GM20000 (cell line): ENCODE measurements around the gene PRPS1.
"Not testable (repeated sequence)": the region's sequence is repeated elsewhere in the genome, so short reads cannot be mapped to it uniquely, and the experiment has no call there.

ENCODE experiments used
- DNase-seq: peaks from one replicate; pipeline ENCODE4 v3.0.0; 2012; ENCODE audit warnings: low spot score
- CTCF ChIP-seq: IDR thresholded peaks from 2 replicates; pipeline ENCODE4 v1.5.1; 2012; ENCODE audit warnings: mild to moderate bottlenecking, control low read depth; ENCODE audit errors: extremely low read depth, missing control alignments

The PRPS1 gene

GRCh38 chrX:107658660-107659059, 30.4 kb downstream of the PRPS1 start:
- no peak for DNase-seq
- TF ChIP-seq CTCF, result no peak

DNA sequence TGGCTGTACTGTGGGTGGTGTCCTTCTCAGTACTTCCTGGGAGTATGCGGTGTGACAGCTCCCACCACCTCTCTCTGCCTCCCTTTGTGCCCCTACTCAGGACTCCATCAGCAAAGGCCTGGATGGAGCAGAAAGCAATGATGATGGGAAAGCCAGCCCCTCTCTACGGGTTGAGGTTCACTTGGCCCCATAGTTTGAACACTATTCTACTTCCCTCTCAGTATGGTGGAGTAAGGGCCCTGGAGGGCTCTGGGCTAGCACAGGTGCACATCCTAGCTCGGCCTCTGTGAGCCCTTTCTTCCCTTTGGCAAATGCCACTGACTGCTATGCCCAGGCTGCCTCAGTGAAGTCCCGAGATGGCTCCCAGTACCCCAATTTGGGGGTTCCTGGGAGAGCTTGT, 31.0 kb downstream of the PRPS1 start:
- DNase-seq, result no peak
- TF ChIP-seq CTCF, result no peak

GRCh38 chrX:107659768-107660167, 31.5 kb downstream of the PRPS1 start:
- peak; percentile 52 for TF ChIP-seq CTCF
- DNase-seq, result no peak

DNA sequence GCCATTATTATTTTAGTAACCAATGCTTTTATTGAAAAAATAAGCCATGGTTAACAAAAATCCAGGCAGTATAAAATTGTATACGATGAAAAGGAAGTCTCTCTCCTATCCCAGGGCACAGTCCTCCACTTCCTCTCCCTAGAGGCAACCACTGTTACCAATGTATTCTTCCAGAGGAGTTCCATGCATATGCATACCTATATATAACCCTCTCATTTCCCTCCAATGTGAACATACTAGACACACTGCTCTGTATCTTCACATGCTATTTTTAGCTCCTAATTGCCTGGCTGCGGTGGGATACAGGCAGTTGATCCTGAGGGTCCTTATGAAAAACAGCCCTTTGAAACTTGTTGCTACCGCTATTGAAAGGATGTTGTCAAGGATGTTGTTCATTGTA, 33.8 kb downstream of the PRPS1 start:
- TF ChIP-seq CTCF, result no peak
- DNase-seq, result no peak

DNA sequence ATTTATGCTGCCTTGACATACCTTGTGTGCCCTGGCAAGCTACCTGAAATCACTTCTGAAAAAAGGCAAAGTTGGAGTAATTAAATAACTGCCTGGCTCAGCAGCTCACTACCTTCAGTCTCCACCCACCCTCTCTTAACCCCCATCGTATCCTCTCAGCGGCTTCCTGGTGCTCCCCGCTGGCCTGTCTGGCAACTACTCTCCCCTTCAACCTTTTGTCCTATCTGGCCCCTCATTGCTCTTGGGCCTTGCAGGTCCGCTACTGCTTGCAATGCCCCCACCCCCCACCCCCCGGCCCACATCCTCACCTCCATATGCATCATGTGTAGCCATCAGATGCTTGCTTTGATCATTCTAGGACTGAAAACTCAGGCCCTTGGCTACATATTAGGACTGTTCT, 34.5 kb downstream of the PRPS1 start:
- no peak for DNase-seq
- TF ChIP-seq CTCF, result no peak

GRCh38 chrX:107666931-107667330, 38.6 kb downstream of the PRPS1 start:
- DNase-seq, result no peak
- no peak for TF ChIP-seq CTCF

DNA sequence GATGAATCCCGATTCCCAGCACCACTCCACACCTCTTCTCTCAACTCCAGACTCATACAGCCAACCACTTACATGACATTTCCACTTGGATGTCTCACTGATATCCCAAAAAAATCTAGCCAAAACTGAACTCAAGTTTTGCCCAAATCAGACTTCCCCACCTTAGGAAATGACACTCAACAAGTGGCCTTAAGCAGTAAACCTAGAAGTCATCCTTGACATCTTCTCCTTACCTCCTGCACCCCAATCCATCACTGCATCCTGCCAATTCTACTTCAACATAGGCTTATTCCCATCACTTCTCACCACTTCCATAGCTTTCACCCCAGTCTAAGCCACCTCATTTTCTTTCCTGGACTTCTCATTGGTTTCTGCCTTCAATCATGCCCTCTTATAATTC, 39.1 kb downstream of the PRPS1 start:
- DNase-seq, result no peak
- TF ChIP-seq CTCF, result no peak

DNA sequence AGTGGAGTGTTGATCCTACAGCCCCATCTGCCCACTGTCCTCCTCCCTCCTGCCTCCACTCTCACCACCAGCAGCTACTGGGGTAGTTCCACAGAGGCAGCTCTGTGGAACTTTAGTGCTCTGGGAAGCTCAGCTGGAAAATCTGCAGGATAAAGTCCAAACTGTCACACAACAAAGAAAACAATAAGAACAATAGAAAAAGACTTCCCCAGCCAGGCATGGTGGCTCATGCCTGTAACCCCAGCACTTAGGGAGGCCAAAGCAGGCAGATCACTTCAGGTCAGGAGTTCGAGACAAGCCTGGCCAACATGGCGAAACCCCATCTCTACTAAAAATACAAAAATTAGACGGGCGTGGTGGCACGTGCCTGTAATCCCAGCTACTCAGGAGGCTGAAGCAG, 40.4 kb downstream of the PRPS1 start:
- not testable (repeated sequence) for DNase-seq
